Neural progenitor cell (in vitro differentiated cells): ENCODE measurements around the gene BEST2.

ENCODE experiments used
- EZH2 ChIP-seq: fragments of 200-600 bp; sonication (generic); IDR thresholded peaks from 2 replicates; pipeline ENCODE4 v1.6.1; 2017; ENCODE audit warnings: antibody characterized with exemption, mild to moderate bottlenecking, moderate library complexity
- EZH2phosphoT487 ChIP-seq: fragments of 200-600 bp; sonication (generic); IDR thresholded peaks from 2 replicates; pipeline ENCODE4 v1.6.1; 2017; ENCODE audit warnings: antibody characterized with exemption
- TF ChIP-seq, protein P1 (sequence below): fragments of 200-600 bp; sonication (generic); IDR thresholded peaks from 2 replicates; pipeline ENCODE4 v1.5.1; 2017; ENCODE audit warnings: antibody characterized with exemption, mild to moderate bottlenecking

DNA sequence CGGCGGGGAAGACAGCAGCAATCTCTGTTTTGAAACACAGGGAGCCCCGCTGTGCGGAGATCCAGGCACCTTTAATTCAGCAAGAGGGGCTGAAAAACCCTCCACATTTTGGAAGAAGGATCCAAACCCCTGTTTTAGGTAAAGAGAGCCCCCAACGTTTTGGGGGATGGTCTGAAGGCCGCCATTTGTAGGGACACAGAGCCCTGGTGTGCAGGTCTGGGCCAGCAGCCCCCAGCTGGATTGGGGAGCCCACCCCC, 27.2 kb downstream of the BEST2 start:
- TF ChIP-seq, protein P1, sequence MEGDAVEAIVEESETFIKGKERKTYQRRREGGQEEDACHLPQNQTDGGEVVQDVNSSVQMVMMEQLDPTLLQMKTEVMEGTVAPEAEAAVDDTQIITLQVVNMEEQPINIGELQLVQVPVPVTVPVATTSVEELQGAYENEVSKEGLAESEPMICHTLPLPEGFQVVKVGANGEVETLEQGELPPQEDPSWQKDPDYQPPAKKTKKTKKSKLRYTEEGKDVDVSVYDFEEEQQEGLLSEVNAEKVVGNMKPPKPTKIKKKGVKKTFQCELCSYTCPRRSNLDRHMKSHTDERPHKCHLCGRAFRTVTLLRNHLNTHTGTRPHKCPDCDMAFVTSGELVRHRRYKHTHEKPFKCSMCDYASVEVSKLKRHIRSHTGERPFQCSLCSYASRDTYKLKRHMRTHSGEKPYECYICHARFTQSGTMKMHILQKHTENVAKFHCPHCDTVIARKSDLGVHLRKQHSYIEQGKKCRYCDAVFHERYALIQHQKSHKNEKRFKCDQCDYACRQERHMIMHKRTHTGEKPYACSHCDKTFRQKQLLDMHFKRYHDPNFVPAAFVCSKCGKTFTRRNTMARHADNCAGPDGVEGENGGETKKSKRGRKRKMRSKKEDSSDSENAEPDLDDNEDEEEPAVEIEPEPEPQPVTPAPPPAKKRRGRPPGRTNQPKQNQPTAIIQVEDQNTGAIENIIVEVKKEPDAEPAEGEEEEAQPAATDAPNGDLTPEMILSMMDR, result no peak
- no peak for TF ChIP-seq EZH2
- TF ChIP-seq EZH2phosphoT487, result no peak
